ENCODE results near the gene PRODH2.

The PRODH2 gene

GRCh38 chr19:35793381-35794165 lies 19.1 kb downstream of the PRODH2 start:
- no peak for DNase-seq

GRCh38 chr19:35792888-35793287 lies 19.8 kb downstream of the PRODH2 start:
- DNase-seq = no peak

DNA sequence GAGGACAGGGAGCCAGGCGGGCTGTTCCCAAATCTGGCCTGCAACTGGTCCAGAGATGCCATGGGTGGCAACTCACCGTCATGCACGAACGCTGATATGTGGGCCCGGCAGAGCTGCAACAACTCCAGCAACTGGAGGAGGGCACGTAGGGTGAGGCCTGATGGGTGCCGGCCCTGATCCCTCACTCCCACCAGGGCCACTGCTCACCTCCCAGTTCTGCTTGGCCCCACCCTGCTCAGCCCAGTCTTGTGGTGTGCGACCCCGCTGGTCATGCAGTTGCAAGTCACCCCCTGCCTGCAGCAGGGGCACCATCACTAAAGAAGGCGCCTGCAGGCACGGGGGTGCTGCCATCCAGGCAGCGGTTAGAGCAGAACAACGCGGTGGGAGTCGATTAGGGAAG lies 20.3 kb downstream of the PRODH2 start:
- no peak for DNase-seq

GRCh38 chr19:35791814-35792279 lies 20.8 kb downstream of the PRODH2 start:
- no peak for DNase-seq

- no peak for DNase-seq
Measured at GRCh38 chr19:35790981-35791813, 21.4 kb downstream of the PRODH2 start.

DNA sequence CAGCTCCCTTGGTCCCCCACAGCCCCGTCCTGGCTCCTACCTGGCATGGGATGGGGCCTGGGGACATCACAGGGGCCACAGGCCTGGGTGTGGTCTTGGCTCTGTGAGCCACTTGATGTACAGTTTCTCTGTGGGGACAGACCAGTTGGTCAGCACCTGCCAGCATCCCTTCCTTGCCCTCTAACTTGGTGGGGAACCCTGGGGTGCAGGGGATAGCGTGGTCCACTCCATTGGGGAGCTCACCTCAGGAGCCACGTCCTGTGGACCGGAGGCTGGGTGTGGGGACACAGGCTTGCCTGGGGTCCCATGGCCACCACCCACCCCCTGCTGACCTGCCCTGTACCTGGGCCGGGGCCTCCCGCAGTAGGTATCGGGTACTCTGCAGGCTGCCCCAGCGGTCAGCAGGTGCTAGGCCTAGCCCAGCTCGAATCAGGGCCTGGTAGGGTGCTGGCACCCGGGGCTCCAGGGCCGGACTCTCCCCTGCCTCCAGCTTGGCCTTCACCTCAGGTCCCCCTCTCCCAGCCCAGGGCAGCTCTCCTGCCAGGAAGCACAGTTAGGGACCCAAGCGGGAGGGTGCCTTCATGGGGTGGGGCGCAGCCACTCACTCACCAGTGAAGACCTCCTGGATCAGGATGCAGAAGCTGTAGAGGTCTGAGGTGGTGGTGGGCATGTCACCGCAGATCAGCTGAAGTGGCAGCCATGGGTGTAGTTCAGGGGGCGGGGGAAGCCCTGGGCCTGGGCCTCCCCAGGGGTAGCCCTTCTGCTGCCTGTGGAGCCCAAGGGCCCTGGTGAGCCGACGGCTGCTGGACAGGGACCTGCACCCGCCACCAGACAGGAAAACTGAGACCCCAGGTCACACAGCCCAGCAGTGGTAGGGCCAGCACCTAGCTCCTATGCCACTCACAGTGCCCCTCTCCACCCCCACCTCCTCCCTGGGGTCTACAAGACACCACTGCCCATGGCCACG lies 22.4 kb downstream of the PRODH2 start:
- DNase-seq = no peak

DNA sequence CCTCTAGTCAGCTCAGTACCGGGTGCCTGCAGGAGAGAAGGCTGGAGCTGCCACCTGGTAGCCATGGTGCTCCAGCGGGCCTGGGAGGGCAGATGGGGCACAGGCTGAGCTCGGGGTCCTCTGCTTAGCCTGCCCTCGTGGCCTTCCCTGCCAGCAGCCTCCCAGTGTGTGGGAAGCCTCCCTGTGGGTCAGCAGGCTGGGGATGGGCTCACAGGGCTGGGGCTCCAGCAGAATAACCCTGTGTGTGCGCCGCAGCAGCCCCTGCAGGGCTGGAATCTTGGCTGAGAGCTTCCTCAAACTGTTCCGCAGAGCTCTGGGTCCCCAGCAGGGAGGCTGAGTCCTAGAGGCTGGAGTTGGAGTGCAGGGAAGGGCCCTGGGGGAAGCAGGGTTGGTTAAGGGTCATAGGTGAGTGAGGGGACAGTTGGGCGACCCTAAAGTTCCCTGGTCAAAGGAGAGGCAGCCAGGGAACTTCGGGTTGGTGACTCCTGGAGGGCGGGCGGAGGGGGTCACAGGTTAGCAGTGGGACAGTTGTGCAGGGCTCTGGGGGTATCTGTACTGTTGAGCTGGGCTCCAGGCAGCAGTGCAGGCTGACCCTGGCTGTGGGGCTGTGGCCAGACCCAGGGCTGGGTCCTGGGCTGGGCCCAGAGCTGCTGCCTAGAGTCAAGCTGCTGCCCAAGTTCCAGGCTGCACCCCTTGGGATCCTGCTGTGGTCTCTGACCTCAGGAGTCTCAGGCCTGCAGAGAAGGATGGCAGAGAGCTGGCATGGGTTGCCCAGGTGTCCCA lies 23.3 kb downstream of the PRODH2 start:
- DNase-seq = no peak

DNA sequence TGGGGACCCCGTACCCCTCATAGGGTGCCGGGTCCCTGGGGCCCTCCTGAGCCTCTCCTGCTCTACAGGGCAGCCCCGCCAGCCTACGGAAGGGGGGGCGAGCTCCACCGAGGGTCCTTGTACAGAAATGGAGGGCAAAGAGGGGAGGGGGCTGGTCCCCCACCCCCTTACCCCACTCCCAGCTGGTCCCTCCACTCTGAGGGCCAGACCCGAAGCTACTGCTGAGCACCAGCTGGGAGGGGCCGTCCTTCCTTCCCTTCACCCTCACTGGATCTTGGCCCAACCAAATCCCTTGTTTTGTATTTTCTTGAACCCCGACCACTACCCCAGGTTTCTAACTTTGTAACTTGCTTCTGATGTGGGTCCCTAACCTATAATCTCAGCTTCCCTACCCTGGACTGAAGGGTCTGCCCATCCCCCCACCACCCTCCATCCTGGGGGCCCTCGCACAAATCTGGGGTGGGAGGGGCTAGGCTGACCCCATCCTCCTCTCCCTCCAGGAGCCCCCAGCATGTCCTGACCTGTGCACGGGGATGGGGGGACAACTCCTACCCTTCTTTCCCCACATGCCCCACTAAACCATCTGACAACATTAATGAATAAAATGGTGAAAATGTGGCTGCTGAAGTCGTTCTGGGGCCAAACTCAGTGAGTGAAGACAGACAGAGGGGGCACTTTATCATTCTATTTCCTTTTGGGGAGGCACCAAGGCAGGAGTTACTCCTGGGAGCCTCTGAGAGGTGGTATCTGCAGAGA lies 24.3 kb downstream of the PRODH2 start:
- no peak for DNase-seq

GRCh38 chr19:35787227-35787799 lies 25.3 kb downstream of the PRODH2 start:
- DNase-seq = no peak

DNA sequence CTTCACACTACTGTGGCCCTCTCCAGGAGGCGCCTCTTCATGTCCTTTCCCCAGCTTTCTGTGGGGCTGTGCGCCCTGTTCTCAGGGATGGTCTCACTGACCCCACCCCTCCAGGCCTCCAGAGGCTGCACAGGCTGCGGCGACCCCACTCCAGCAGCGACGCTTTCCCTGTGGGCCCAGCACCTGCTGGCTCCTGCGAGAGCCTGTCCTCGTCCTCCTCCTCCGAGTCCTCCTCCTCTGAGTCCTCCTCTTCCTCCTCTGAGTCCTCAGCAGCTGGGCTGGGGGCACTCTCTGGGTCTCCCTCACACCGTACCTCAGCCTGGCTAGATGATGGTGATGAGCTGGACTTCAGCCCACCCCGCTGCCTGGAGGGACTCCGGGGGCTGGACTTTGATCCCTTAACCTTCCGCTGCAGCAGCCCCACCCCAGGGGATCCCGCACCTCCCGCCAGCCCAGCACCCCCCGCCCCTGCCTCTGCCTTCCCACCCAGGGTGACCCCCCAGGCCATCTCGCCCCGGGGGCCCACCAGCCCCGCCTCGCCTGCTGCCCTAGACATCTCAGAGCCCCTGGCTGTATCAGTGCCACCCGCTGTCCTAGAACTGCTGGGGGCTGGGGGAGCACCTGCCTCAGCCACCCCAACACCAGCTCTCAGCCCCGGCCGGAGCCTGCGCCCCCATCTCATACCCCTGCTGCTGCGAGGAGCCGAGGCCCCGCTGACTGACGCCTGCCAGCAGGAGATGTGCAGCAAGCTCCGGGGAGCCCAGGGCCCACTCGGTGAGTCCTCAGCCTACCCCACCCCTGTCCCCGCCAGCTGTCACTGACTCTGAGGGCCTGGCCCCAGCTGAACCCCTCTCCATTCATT lies 26.1 kb downstream of the PRODH2 start:
- no peak for DNase-seq

DNA sequence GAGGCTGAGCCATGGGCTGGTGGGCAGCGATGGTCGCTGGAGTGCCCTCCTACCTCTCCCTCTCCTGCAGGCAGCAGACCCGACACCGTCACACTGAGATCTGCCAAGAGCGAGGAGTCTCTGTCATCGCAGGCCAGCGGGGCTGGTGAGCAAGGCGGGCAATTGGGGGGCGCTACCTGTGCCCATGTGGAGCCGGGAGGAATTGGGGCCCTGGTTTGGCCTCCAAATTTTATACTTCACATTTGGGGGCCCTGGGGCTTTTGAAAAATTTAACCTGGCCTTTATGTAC lies 27.4 kb downstream of the PRODH2 start:
- DNase-seq = no peak

- no peak for DNase-seq
Measured at GRCh38 chr19:35784503-35785338, 27.9 kb downstream of the PRODH2 start.

DNA sequence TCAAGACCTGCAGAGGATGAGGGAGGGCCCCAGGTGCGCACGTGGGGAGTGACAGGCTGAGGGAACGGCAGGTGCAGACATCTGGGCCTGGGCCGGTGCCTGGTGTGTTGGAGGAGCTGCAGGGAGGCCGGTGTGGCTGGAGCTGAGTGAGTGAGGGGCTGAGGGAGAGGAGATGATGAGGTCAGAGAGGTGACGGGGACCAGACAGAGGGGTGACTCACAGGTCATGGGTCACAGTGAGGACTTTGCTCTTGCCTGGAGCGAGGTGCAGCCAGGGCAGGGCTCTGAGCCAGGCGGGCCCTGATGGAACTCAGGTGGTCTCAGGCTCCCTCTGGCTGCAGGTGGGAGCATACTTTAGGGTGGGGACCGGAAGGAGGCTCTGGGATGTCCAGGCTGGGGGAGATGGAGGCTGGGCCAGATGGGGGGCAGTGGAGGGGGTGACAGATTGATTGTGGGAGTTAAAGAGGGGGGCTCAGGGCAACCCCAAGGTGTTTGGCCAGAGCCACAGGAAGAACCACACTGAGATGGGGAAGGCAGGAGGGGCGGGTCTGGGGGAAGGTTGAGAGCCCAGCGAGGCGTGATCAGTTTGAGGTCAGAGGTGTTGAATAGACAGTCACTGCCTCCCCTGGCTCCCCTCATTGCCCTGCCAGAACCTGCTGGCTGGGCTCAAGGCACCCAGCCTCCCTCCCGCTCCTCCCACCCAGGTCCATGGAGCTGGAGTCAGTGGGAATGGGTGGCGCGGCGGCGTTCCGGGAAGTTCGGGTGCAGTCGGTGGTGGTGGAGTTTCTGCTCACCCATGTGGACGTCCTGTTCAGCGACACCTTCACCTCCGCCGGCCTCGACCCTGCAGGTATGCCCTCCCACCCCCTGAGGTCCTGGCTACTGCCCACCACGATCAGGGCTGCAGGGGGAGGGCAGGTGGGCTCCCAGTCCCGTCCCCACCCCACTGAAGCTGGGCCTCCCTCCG lies 28.9 kb downstream of the PRODH2 start:
- no peak for DNase-seq

DNA sequence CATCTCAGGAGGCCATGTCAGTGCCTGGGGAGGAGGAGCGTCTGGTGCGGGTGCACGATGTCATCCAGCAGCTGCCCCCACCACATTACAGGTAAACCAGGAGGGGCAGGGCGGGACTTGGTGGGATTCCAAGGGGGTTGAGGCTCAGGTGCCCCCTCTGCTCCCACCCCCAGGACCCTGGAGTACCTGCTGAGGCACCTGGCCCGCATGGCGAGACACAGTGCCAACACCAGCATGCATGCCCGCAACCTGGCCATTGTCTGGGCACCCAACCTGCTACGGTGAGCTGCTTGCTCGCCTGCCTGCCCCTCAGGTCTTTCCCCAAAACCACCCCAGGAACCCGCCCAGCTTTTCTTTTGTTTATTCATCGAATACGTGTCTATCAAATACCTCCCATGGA lies 30.1 kb downstream of the PRODH2 start:
- no peak for DNase-seq

GRCh38 chr19:35781650-35782049 lies 31.0 kb downstream of the PRODH2 start:
- DNase-seq = no peak

- DNase-seq = no peak
Measured at GRCh38 chr19:35780717-35781116, 31.9 kb downstream of the PRODH2 start.

GRCh38 chr19:35780058-35780457 lies 32.6 kb downstream of the PRODH2 start:
- no peak for DNase-seq

DNA sequence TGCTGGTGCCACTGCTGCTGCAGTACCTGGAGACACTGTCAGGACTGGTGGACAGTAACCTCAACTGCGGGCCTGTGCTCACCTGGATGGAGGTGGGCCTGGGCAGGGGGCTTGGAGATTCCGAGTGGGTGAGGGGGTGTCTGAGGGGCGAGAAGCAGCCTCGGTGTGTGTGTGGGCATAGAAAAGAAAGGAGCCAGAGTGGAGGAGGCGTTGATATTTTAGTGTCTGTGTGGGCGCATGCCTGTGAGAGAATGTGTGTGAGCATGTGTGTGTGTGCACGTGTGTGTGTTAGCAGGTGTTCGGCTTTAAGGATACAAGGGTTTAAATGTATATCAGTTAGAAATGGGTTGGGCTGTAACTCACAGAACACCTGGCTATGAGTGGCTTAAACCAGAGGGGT lies 33.6 kb downstream of the PRODH2 start:
- DNase-seq = no peak

All from SW 1271 (cell line).